HCT116 (cell line): ENCODE measurements around the gene CD69. TPM values are rescaled to one million over a fixed set of nuclear protein-coding genes. Genes with fewer than 3 reads are reported as not detected.

Experiments used
- ATAC-seq: fragments of 200-7000 bp; cut with Tn5 transposase; 2 replicates; pipeline ENCODE4 v1.9.1; 2020; ENCODE audit warnings: mild to moderate bottlenecking, moderate library complexity
- BruUV-seq: library from RNA; stranded (reverse); fragments of 400-500 nt; replicated peaks from 2 replicates; lab custom pipeline; 2021; lab: Mats Ljungman, UMichigan
- CTCF ChIA-PET: fragments of 300-600 bp; sonication (Branson Sonifier 250); formaldehyde crosslinking; loops from one replicate; lab custom pipeline; 2021; ENCODE audit warnings: antibody characterized with exemption; lab: Charles Lee
- POLR2A ChIA-PET: fragments of 300-600, 350-600 bp; sonication (Branson Sonifier 250); formaldehyde crosslinking; loops from one replicate; lab custom pipeline; 2021; ENCODE audit warnings: antibody characterized with exemption; lab: Charles Lee
- RAD21 ChIA-PET, 2 experiments: fragments of 300-600 bp; sonication (Branson Sonifier 250); formaldehyde crosslinking; loops; one replicate each; lab custom pipeline; 2023; ENCODE audit warnings: low total read pairs in 2 of 2; ENCODE audit not compliant: uncharacterized antibody in 2 of 2, unreplicated experiment in 2 of 2, low non-redundant PET in 1 of 2; lab: Charles Lee
- DNase-seq: peaks from one replicate; pipeline ENCODE4 v3.0.0-alpha.2; 2010; ENCODE audit warnings: low read depth, low spot score
- H2AFZ ChIP-seq: fragments of 200-600 bp; shearing (Covaris generic), sonication (generic); 2 replicates; pipeline ENCODE4 v1.6.1; 2017; ENCODE audit warnings: low read depth, mixed run types, mixed read lengths, antibody characterized with exemption, low read length; ENCODE audit not compliant: poor library complexity, severe bottlenecking
- H3K27ac ChIP-seq: 2 replicates; pipeline ENCODE4 v1.5.1; 2012; ENCODE audit warnings: low read depth, low read length
- H3K27me3 ChIP-seq: fragments of 200-600 bp; sonication (generic); 2 replicates; pipeline ENCODE4 v1.6.1; 2016; ENCODE audit warnings: mixed run types, low read length, mixed read lengths; ENCODE audit not compliant: insufficient read depth
- H3K36me3 ChIP-seq, 2 experiments: fragments of 200-500 bp in 1 of 2; fragments of 200-600 bp in 1 of 2; sonication (Bioruptor generic) in 1 of 2; sonication (generic) in 1 of 2; 2 replicates each; pipeline versions ENCODE4 v1.5.1 to v1.6.1; 2014 to 2016; ENCODE audit warnings: low read length in 2 of 2, inconsistent platforms in 1 of 2, mixed read lengths in 1 of 2, mixed run types in 1 of 2; ENCODE audit not compliant: insufficient read depth in 2 of 2, control insufficient read depth in 1 of 2
- H3K4me1 ChIP-seq, 2 experiments: fragments of 200-600 bp in 1 of 2; sonication (generic) in 1 of 2; 2 replicates each; pipeline versions ENCODE4 v1.5.1 to v1.6.1; 2012 to 2017; ENCODE audit warnings: low read length in 2 of 2, inconsistent platforms in 1 of 2, mild to moderate bottlenecking in 1 of 2, mixed read lengths in 1 of 2, mixed run types in 1 of 2, moderate library complexity in 1 of 2; ENCODE audit not compliant: insufficient read depth in 2 of 2, control insufficient read depth in 1 of 2
- H3K4me2 ChIP-seq: fragments of 200-600 bp; sonication (generic); 2 replicates; pipeline ENCODE4 v1.6.1; 2017; ENCODE audit warnings: mixed run types, low read length, mixed read lengths
- H3K4me3 ChIP-seq, 2 experiments: fragments of 200-600 bp in 1 of 2; sonication (generic) in 1 of 2; replicated peaks in 1 of 2; 2 replicates each; pipeline ENCODE4 v1.5.1; 2011 to 2016; ENCODE audit warnings: low read length in 2 of 2, control low read depth in 1 of 2, low read depth in 1 of 2, mild to moderate bottlenecking in 1 of 2, mixed read lengths in 1 of 2, mixed run types in 1 of 2
- H3K79me2 ChIP-seq: fragments of 200-600 bp; sonication (generic); 2 replicates; pipeline ENCODE4 v1.6.1; 2017; ENCODE audit warnings: mild to moderate bottlenecking, mixed run types, low read length, moderate library complexity, mixed read lengths; ENCODE audit not compliant: insufficient read depth
- H3K9ac ChIP-seq: fragments of 200-600 bp; sonication (generic); 2 replicates; pipeline ENCODE4 v1.6.1; 2016; ENCODE audit warnings: low read length, mixed read lengths
- H3K9me2 ChIP-seq: fragments of 200-600 bp; sonication (generic), shearing (Covaris generic); 2 replicates; pipeline ENCODE4 v1.6.1; 2017; ENCODE audit warnings: mixed run types, mild to moderate bottlenecking, moderate library complexity; ENCODE audit not compliant: insufficient read depth
- H3K9me3 ChIP-seq, 2 experiments: fragments of 200-500 bp in 1 of 2; fragments of 200-600 bp in 1 of 2; sonication (Bioruptor generic) in 1 of 2; sonication (generic) in 1 of 2; 2 replicates each; pipeline ENCODE4 v1.6.1; 2014 to 2017; ENCODE audit warnings: low read length in 2 of 2, mixed read lengths in 2 of 2, inconsistent platforms in 1 of 2, low read depth in 1 of 2, mild to moderate bottlenecking in 1 of 2, mixed run types in 1 of 2, moderate library complexity in 1 of 2; ENCODE audit not compliant: control insufficient read depth in 1 of 2, insufficient read depth in 1 of 2
- H4K20me1 ChIP-seq: fragments of 200-600 bp; sonication (generic), shearing (Covaris generic); 2 replicates; pipeline ENCODE4 v1.6.1; 2017; ENCODE audit warnings: mixed run types, mild to moderate bottlenecking, moderate library complexity; ENCODE audit not compliant: insufficient read depth
- CBX3 ChIP-seq: IDR thresholded peaks from 2 replicates; pipeline ENCODE4 v1.6.1; 2012; ENCODE audit warnings: low read depth
- CEBPB ChIP-seq: IDR thresholded peaks from 2 replicates; pipeline ENCODE4 v1.6.1; 2012; ENCODE audit warnings: low read depth
- EGR1 ChIP-seq: IDR thresholded peaks from 2 replicates; pipeline ENCODE4 v1.6.1; 2012; ENCODE audit warnings: low read depth
- ELF1 ChIP-seq: IDR thresholded peaks from 2 replicates; pipeline ENCODE4 v1.6.1; 2012; ENCODE audit warnings: low read depth, borderline replicate concordance
- EZH2 ChIP-seq: fragments of 200-600 bp; sonication (generic); IDR thresholded peaks from 2 replicates; pipeline ENCODE4 v1.6.1; 2017; ENCODE audit warnings: antibody characterized with exemption, mixed run types
- RAD21 ChIP-seq: IDR thresholded peaks from 2 replicates; pipeline ENCODE4 v1.6.1; 2012; ENCODE audit warnings: low read depth, mild to moderate bottlenecking
- SRF ChIP-seq: IDR thresholded peaks from 2 replicates; pipeline ENCODE4 v1.6.1; 2012; ENCODE audit warnings: low read depth
- intact Hi-C: fragments of 100-400 bp; cut with micrococcal nuclease; formaldehyde crosslinking; loops from 2 replicates; pipeline ENCODE4 v1.10.0; 2022
- total RNA-seq: library from RNA; stranded (reverse); gene quantifications from one replicate; pipeline ENCODE4 v1.2.1, GENCODE V29; 2021; ENCODE audit not compliant: unreplicated experiment
- TF ChIP-seq, protein P1 (sequence below): IDR thresholded peaks from 2 replicates; pipeline ENCODE4 v1.6.1; 2012
- TF ChIP-seq, protein P2 (sequence below): IDR thresholded peaks from 2 replicates; pipeline ENCODE4 v1.6.1; 2012; ENCODE audit warnings: low read depth

Gene CD69
- total RNA-seq, 1 experiment from 2014 or later = not detected

DNA sequence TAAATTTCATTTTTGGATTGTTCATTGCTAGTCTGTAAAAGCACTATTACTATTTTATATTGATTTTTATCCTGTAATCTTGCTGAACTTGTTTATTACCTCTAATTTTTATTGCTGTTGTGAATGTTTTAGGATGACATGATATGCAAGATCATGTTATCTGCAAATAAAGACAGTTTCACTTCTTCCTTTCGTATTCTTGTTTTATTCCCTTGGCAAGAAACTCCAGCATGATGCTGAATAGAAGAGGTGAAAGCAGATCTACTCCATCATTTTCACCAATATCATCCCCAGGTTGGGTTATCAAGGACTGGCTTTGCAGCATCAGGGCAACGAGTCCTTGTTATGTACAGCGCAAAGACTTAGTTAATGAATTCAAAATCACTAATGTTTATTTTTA, 25.1 kb downstream of the CD69 start:
- Histone ChIP-seq H2AFZ (no peak overlapping the region), H3K4me2 (no peak overlapping the region), H3K36me3 (no peaks in the 10 kb centered on the region), H3K79me2 (no peaks in the 10 kb centered on the region), H3K27me3 (peaks cover 24% of the 10 kb centered on the region), H3K9ac (no peak overlapping the region), H3K27ac (no peak overlapping the region), H3K4me3 (no peak overlapping the region), H3K9me3 (no peaks in the 10 kb centered on the region)
- RAD21 ChIA-PET = no interaction called here
- ATAC-seq = no peak
- no peak for DNase-seq
- CTCF ChIA-PET = no interaction called here
- POLR2A ChIA-PET = no interaction called here
- TF ChIP-seq, protein P1, sequence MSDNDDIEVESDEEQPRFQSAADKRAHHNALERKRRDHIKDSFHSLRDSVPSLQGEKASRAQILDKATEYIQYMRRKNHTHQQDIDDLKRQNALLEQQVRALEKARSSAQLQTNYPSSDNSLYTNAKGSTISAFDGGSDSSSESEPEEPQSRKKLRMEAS = no peak
- TF ChIP-seq RAD21 (no peak), EZH2 (no peak), EGR1 (no peak), ELF1 (no peak), SRF (no peak), CBX3 (no peak), CEBPB (no peak)
- TF ChIP-seq, protein P2, sequence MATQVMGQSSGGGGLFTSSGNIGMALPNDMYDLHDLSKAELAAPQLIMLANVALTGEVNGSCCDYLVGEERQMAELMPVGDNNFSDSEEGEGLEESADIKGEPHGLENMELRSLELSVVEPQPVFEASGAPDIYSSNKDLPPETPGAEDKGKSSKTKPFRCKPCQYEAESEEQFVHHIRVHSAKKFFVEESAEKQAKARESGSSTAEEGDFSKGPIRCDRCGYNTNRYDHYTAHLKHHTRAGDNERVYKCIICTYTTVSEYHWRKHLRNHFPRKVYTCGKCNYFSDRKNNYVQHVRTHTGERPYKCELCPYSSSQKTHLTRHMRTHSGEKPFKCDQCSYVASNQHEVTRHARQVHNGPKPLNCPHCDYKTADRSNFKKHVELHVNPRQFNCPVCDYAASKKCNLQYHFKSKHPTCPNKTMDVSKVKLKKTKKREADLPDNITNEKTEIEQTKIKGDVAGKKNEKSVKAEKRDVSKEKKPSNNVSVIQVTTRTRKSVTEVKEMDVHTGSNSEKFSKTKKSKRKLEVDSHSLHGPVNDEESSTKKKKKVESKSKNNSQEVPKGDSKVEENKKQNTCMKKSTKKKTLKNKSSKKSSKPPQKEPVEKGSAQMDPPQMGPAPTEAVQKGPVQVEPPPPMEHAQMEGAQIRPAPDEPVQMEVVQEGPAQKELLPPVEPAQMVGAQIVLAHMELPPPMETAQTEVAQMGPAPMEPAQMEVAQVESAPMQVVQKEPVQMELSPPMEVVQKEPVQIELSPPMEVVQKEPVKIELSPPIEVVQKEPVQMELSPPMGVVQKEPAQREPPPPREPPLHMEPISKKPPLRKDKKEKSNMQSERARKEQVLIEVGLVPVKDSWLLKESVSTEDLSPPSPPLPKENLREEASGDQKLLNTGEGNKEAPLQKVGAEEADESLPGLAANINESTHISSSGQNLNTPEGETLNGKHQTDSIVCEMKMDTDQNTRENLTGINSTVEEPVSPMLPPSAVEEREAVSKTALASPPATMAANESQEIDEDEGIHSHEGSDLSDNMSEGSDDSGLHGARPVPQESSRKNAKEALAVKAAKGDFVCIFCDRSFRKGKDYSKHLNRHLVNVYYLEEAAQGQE = no peak
- TF ChIP-seq, all 23 proteins: peak for 0
- BruUV-seq = no TSS peak
- Histone ChIP-seq H3K4me1 (no peaks in the 10 kb centered on the region), H4K20me1 (no peaks in the 10 kb centered on the region), H3K9me2 (no peaks in the 10 kb centered on the region)
- intact Hi-C loops = no loop called here
